A549 (cell line): ENCODE data around the gene BLCAP. TPM values are rescaled to one million over a fixed set of nuclear protein-coding genes. Genes with fewer than 3 reads are reported as not detected.

Experiments used
- ATAC-seq, 2 experiments: fragments of 200-7000 bp in 1 of 2; fragments of >200 bp in 1 of 2; cut with Nextera tagmentation in 1 of 2; cut with Tn5 transposase in 1 of 2; 3 replicates each; pipeline versions ENCODE4 v1.8.0 to v1.9.1; 2018 to 2020; ENCODE audit warnings: mild to moderate bottlenecking in 1 of 2, moderate library complexity in 1 of 2
- CTCF ChIA-PET: fragments of 300-600 bp; sonication (Branson Sonifier 250); formaldehyde crosslinking; extraction: SDS; loops from one replicate; lab custom pipeline; 2021; ENCODE audit warnings: antibody characterized with exemption, inconsistent platforms; lab: Yijun Ruan, JAX
- POLR2A ChIA-PET: fragments of 350-600 bp; formaldehyde crosslinking; extraction: SDS; loops from one replicate; lab custom pipeline; 2021; ENCODE audit warnings: antibody characterized with exemption, inconsistent platforms; lab: Yijun Ruan, JAX
- DNase-seq, 2 experiments: peaks; one replicate each; pipeline versions ENCODE4 v3.0.0 to v3.0.0-alpha.2; 2011 to 2016; ENCODE audit warnings: low read depth in 1 of 2, low spot score in 1 of 2
- FAIRE-seq: peaks from 2 replicates; lab custom pipeline; 2011; peaks lifted over from hg19 to GRCh38; lab: Jason Lieb, UNC
- H3K27ac ChIP-seq, 2 experiments: fragments of >200 bp; sonication (Bioruptor Twin); formaldehyde crosslinking; 3 replicates each; pipeline ENCODE4 v1.5.1; 2016 to 2017
- H3K4me1 ChIP-seq: fragments of >200 bp; sonication (Bioruptor Twin); formaldehyde crosslinking; 3 replicates; pipeline ENCODE4 v1.6.1; 2016
- H3K4me2 ChIP-seq: fragments of >200 bp; sonication (Bioruptor Twin); formaldehyde crosslinking; 3 replicates; pipeline ENCODE4 v1.6.1; 2016
- H3K4me3 ChIP-seq: fragments of >200 bp; sonication (Bioruptor Twin); formaldehyde crosslinking; 3 replicates; pipeline ENCODE4 v1.5.1; 2016
- H3K9me3 ChIP-seq: fragments of >200 bp; sonication (Bioruptor Twin); formaldehyde crosslinking; 3 replicates; pipeline ENCODE4 v1.6.1; 2016
- ATOH8 ChIP-seq: fragments of 250-450 bp; sonication (Bioruptor Pico); IDR thresholded peaks from 2 replicates; pipeline ENCODE4 v1.5.0; 2020; ENCODE audit warnings: low read depth, mild to moderate bottlenecking, moderate library complexity
- BCL3 ChIP-seq: fragments of >200 bp; sonication (Bioruptor Twin); formaldehyde crosslinking; IDR thresholded peaks from 3 replicates; pipeline ENCODE4 v1.6.1; 2016
- CBX8 ChIP-seq: fragments of 200-600 bp; sonication (generic); IDR thresholded peaks from 2 replicates; pipeline ENCODE4 v1.6.1; 2016
- CHD2 ChIP-seq: fragments of 150-350 bp; IDR thresholded peaks from 2 replicates; pipeline ENCODE4 v1.6.1; 2014; ENCODE audit warnings: low read length; ENCODE audit not compliant: partially characterized antibody
- CTCF ChIP-seq: fragments of >200 bp; sonication (Bioruptor Twin); formaldehyde crosslinking; IDR thresholded peaks from 3 replicates; pipeline ENCODE4 v1.5.1; 2016
- EHMT2 ChIP-seq: fragments of 200-600 bp; sonication (generic); IDR thresholded peaks from 2 replicates; pipeline ENCODE4 v1.6.1; 2016; ENCODE audit warnings: antibody characterized with exemption, low read depth, mild to moderate bottlenecking, moderate library complexity
- ELK1 ChIP-seq: fragments of 150-350 bp; IDR thresholded peaks from 2 replicates; pipeline ENCODE4 v1.6.1; 2014; ENCODE audit warnings: low read depth, mild to moderate bottlenecking, low read length
- GATA3 ChIP-seq: IDR thresholded peaks from 2 replicates; pipeline ENCODE4 v1.6.1; 2012; ENCODE audit warnings: borderline replicate concordance
- HEYL ChIP-seq: fragments of 250-450 bp; sonication (Bioruptor Pico); IDR thresholded peaks from 2 replicates; pipeline ENCODE4 v1.8.0; 2021; ENCODE audit warnings: mild to moderate bottlenecking, moderate library complexity
- HOXB13 ChIP-seq: fragments of 250-450 bp; sonication (Bioruptor Pico); IDR thresholded peaks from 2 replicates; pipeline ENCODE4 v1.5.0; 2020; ENCODE audit warnings: low read depth, mild to moderate bottlenecking, moderate library complexity
- JUN ChIP-seq, 2 experiments: fragments of >200 bp; sonication (Bioruptor Twin); formaldehyde crosslinking; IDR thresholded peaks; 2 replicates in 1 of 2; 3 replicates in 1 of 2; pipeline ENCODE4 v1.6.1; 2016 to 2017
- JUNB ChIP-seq: fragments of >200 bp; sonication (Bioruptor Twin); formaldehyde crosslinking; IDR thresholded peaks from 2 replicates; pipeline ENCODE4 v1.6.1; 2016
- MAFK ChIP-seq: fragments of 450-650 bp; IDR thresholded peaks from 2 replicates; pipeline ENCODE4 v1.6.1; 2014; ENCODE audit not compliant: partially characterized antibody
- MYC ChIP-seq: IDR thresholded peaks from 2 replicates; pipeline ENCODE4 v1.6.1; 2012; ENCODE audit warnings: mild to moderate bottlenecking, inconsistent platforms, low read length, improper control_type of control experiment, borderline replicate concordance
- POLR2A ChIP-seq: IDR thresholded peaks from 2 replicates; pipeline ENCODE4 v1.6.1; 2012; ENCODE audit warnings: mild to moderate bottlenecking, low read length
- RARB ChIP-seq: fragments of 250-450 bp; sonication (Bioruptor Pico); IDR thresholded peaks from 2 replicates; pipeline ENCODE4 v1.8.0; 2021; ENCODE audit warnings: mild to moderate bottlenecking, moderate library complexity
- REST ChIP-seq: fragments of 200-600 bp; sonication (generic); IDR thresholded peaks from 2 replicates; pipeline ENCODE4 v1.6.1; 2016; ENCODE audit warnings: antibody characterized with exemption, mild to moderate bottlenecking, moderate library complexity
- RNF2 ChIP-seq: fragments of 200-600 bp; sonication (generic); IDR thresholded peaks from 2 replicates; pipeline ENCODE4 v1.6.1; 2016; ENCODE audit warnings: low read depth, mild to moderate bottlenecking, antibody characterized with exemption, moderate library complexity, borderline replicate concordance
- ZFP36 ChIP-seq: fragments of 450-650 bp; IDR thresholded peaks from 2 replicates; pipeline ENCODE4 v1.6.1; 2014; ENCODE audit warnings: borderline replicate concordance; ENCODE audit not compliant: partially characterized antibody
- WGBS: methylation state at CpG from one replicate; pipeline ENCODE4 v1.1.6; 2017; ENCODE audit errors: missing lambda C conversion rate; 5-methylcytosine and 5-hydroxymethylcytosine counted together
- polyA plus RNA-seq, 4 experiments: library from polyadenylated mRNA; depleted of rRNA in 3 of 4; stranded (reverse); fragments of >200 nt; fragmentation: RNase III in 1 of 4; extraction: RNeasy Plus Mini Kit Qiagen cat#74134 plus additional on column Dnase treatment in 1 of 4; gene quantifications; 2 replicates in 3 of 4; 3 replicates in 1 of 4; pipeline ENCODE4 v1.2.3, GENCODE V29; 2011 to 2017

Gene BLCAP
- polyA plus RNA-seq, 2 of the 4 experiments (the other 2 are of a cell fraction): 30.3 to 49.0 TPM

GRCh38 chr20:37503256-37503927 lies 24.3 kb downstream of the BLCAP start:
- H3K4me2 ChIP-seq: no peak overlapping the region
- H3K27ac ChIP-seq: no peak overlapping the region
- TF ChIP-seq RARB (CRISPR knock-in tag): no peak
- TF ChIP-seq MAFK: peak; percentile 27
- H3K4me3 ChIP-seq: no peak overlapping the region
- WGBS: 66% methylated on average over 3 of the region's 3 CpGs
- peaks cover 3% of the 10 kb centered on the region; the same call in 1 of the 3 replicates for H3K4me1 ChIP-seq
- ChIA-PET POLR2A (no interaction called here), CTCF (interaction anchor here (1.2 to 1.7 kb wide), 4 partner anchors 10 to 61 kb away, joined by 3 to 4 read pairs (median 3); partner anchors contain the start of gene NNAT)
- H3K9me3 ChIP-seq: no peaks in the 10 kb centered on the region
- peak in 1 of 2 experiments; percentile 37; a peak in 3 of 6 replicates for ATAC-seq
- no peak for FAIRE-seq
- DNase-seq: no peak

- CTCF ChIA-PET: interaction anchor here (0.9 to 1.7 kb wide), 5 partner anchors 9 to 118 kb away, joined by 3 to 4 read pairs (median 3); partner anchors contain the start of gene NNAT
- no peak for DNase-seq
Measured at GRCh38 chr20:37502654-37503053, 25.0 kb downstream of the BLCAP start.

More at GRCh38 chr20:37502654-37503053, 25.0 kb downstream of the BLCAP start:
- FAIRE-seq: no peak
- WGBS: 68% methylated on average over 2 of the region's 2 CpGs
- TF ChIP-seq RNF2 (no peak), MYC (no peak), REST (no peak), JUN (IDR thresholded peaks at IDR 0.05) (no peak), HEYL (no peak), BCL3 (no peak), ELK1 (no peak), CTCF (no peak), HOXB13 (CRISPR knock-in tag) (no peak), CHD2 (no peak), EHMT2 (no peak), POLR2A (no peak), JUNB (no peak), GATA3 (no peak), ZFP36 (no peak), ATOH8 (CRISPR knock-in tag) (no peak), CBX8 (no peak)
- TF ChIP-seq, all 56 proteins: peak for 0
- no peak overlapping the region for H3K4me2 ChIP-seq
- no peaks in the 10 kb centered on the region for H3K9me3 ChIP-seq
- peaks cover 3% of the 10 kb centered on the region; the same call in 1 of the 3 replicates for H3K4me1 ChIP-seq
- no peak overlapping the region for H3K4me3 ChIP-seq
- POLR2A ChIA-PET: no interaction called here
- no peak for ATAC-seq
- H3K27ac ChIP-seq: no peak overlapping the region
